ENCODE data around the gene RAD51B. TPM values are rescaled to one million over a fixed set of nuclear protein-coding genes. Genes with fewer than 3 reads are reported as not detected.

Gene RAD51B
- total RNA-seq, 1 experiment from 2014 or later: 16.7 TPM

DNA sequence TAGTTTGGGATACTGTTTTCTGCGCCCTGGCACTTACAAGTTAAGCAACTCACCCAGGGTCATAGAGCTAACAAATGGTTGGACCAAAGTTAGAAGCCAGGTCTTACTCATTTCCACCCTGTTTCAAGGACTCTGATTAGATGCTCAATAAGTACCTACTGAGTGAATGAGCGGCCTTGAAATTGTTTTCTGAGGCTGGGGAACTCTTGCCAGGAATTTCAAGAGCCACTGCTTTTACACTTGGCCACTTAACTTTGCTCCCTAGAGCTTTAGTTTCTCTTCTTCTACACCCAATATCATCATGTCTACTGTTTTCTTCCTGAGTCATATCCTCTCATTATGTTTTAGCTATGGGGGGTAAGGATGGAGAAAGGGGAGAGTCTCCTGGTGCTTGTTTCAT lies 541.7 kb downstream of the RAD51B start:
- Histone ChIP-seq H3K23me2 (ENCODE audit: insufficient read length, low read depth, low read length, poor library complexity, severe bottlenecking) (no peaks in the 10 kb centered on the region), H3K23ac (ENCODE audit: insufficient read length, low read depth, low read length) (no peak overlapping the region), H2BK5ac (ENCODE audit: insufficient read length, low read length) (no peak overlapping the region), H3K27ac (ENCODE audit: insufficient read length, low read depth, low read length) (no peak overlapping the region), H3T11ph (ENCODE audit: low read length) (no peak overlapping the region), H3K27me3 (ENCODE audit: insufficient read depth, low read length) (no peaks in the 10 kb centered on the region; the same call in 1 of the 2 replicates), H3K56ac (ENCODE audit: insufficient read length, low read depth, low read length) (no peak overlapping the region), H3K9me3 (ENCODE audit: control insufficient read depth, low read depth, low read length) (no peaks in the 10 kb centered on the region), H3K4me1 (ENCODE audit: insufficient read depth, low read length) (peaks cover 2% of the 10 kb centered on the region; the same call in 1 of the 2 replicates), H3K9ac (ENCODE audit: extremely low read depth, insufficient read length, low read length) (no peak overlapping the region), H2BK120ac (ENCODE audit: low read depth, low read length, poor library complexity, severe bottlenecking) (no peak overlapping the region), H2AFZ (ENCODE audit: low read length) (no peak overlapping the region), H4K91ac (ENCODE audit: insufficient read length, low read depth, low read length) (no peak overlapping the region), H2BK20ac (ENCODE audit: low read depth, low read length, poor library complexity, severe bottlenecking) (no peak overlapping the region), H2AK5ac (ENCODE audit: insufficient read length, low read length) (no peak overlapping the region), H4K8ac (replicated peaks; ENCODE audit: insufficient read length, low read depth, low read length) (no peak overlapping the region), H3K14ac (ENCODE audit: insufficient read depth, low read length) (no peak overlapping the region), H2BK12ac (ENCODE audit: insufficient read length, low read depth, low read length) (no peak overlapping the region), H2BK15ac (ENCODE audit: low read depth, low read length) (no peak overlapping the region), H3K18ac (ENCODE audit: insufficient read length, low read depth, low read length) (no peak overlapping the region), H3K4ac (ENCODE audit: low read depth, low read length) (no peak overlapping the region), H4K5ac (ENCODE audit: insufficient read length, low read depth, low read length) (no peak overlapping the region), H3K79me2 (ENCODE audit: insufficient read depth, low read length) (no peaks in the 10 kb centered on the region), H3K4me2 (ENCODE audit: insufficient read depth, insufficient read length, low read length) (no peak overlapping the region), H3K79me1 (ENCODE audit: insufficient read depth, low read depth, low read length, poor library complexity, severe bottlenecking) (no peaks in the 10 kb centered on the region), H4K20me1 (ENCODE audit: control insufficient read depth, insufficient read depth, insufficient read length) (no peaks in the 10 kb centered on the region)
- TF ChIP-seq, protein P1, sequence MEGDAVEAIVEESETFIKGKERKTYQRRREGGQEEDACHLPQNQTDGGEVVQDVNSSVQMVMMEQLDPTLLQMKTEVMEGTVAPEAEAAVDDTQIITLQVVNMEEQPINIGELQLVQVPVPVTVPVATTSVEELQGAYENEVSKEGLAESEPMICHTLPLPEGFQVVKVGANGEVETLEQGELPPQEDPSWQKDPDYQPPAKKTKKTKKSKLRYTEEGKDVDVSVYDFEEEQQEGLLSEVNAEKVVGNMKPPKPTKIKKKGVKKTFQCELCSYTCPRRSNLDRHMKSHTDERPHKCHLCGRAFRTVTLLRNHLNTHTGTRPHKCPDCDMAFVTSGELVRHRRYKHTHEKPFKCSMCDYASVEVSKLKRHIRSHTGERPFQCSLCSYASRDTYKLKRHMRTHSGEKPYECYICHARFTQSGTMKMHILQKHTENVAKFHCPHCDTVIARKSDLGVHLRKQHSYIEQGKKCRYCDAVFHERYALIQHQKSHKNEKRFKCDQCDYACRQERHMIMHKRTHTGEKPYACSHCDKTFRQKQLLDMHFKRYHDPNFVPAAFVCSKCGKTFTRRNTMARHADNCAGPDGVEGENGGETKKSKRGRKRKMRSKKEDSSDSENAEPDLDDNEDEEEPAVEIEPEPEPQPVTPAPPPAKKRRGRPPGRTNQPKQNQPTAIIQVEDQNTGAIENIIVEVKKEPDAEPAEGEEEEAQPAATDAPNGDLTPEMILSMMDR (conservative IDR thresholded peaks at IDR 0.05): no peak
- Mint-ChIP-seq H3K27ac (no peak overlapping the region), H3K4me1 (peaks cover 41 to 44% of the 10 kb centered on the region in 2 experiments), H3K27me3 (ENCODE audit: low read depth) (peaks cover 9% of the 10 kb centered on the region), H3K9me3 (peaks cover 0 to 4% of the 10 kb centered on the region in 2 experiments; a peak in 1 of 5 replicates), H3K4me3 (no peak overlapping the region), H3K36me3 (ENCODE audit: insufficient read depth in 1 of 3, low read depth in 3 of 3) (peaks cover 0 to 4% (median 0%) of the 10 kb centered on the region in 3 experiments; a peak in 3 of 7 replicates)
- WGBS (ENCODE audit: extremely low coverage, insufficient read length, low lambda C conversion rate): no CpG with 5 or more reads among the region's 2 CpGs
- no peak for DNase-seq
